Measurements from ENCODE around the gene PRIM1.

- TF ChIP-seq POLR2A (IDR thresholded peaks at IDR 0.05) (no peak), CTCF (IDR thresholded peaks at IDR 0.05) (no peak)
Observed at GRCh38 chr12:56781726-56782125, 29.6 kb upstream of the PRIM1 start.

All from lower leg skin (tissue), 3 donors.